Measurements from ENCODE around the gene C3orf85.

The C3orf85 gene

GRCh38 chr3:109161487-109162123 is 25.1 kb downstream of the C3orf85 start:
- H3K4me2 ChIP-seq, result no peak overlapping the region
- H3K36me3 ChIP-seq (ENCODE audit: insufficient read depth), result no peaks in the 10 kb centered on the region
- no peak overlapping the region for H3K27ac ChIP-seq
- no peak overlapping the region for H3K4me3 ChIP-seq (IDR thresholded peaks at IDR 0.05; ENCODE audit: insufficient read depth, low read depth, low read length)
- H2AFZ ChIP-seq (ENCODE audit: low read depth), result no peak overlapping the region
- TF ChIP-seq, protein P1, sequence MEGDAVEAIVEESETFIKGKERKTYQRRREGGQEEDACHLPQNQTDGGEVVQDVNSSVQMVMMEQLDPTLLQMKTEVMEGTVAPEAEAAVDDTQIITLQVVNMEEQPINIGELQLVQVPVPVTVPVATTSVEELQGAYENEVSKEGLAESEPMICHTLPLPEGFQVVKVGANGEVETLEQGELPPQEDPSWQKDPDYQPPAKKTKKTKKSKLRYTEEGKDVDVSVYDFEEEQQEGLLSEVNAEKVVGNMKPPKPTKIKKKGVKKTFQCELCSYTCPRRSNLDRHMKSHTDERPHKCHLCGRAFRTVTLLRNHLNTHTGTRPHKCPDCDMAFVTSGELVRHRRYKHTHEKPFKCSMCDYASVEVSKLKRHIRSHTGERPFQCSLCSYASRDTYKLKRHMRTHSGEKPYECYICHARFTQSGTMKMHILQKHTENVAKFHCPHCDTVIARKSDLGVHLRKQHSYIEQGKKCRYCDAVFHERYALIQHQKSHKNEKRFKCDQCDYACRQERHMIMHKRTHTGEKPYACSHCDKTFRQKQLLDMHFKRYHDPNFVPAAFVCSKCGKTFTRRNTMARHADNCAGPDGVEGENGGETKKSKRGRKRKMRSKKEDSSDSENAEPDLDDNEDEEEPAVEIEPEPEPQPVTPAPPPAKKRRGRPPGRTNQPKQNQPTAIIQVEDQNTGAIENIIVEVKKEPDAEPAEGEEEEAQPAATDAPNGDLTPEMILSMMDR (conservative IDR thresholded peaks at IDR 0.05; ENCODE audit: low read depth, low read length), result no peak
- H3K9ac ChIP-seq, result no peak overlapping the region
- H3K27me3 ChIP-seq (ENCODE audit: insufficient read depth, low read depth), result no peaks in the 10 kb centered on the region
- no peaks in the 10 kb centered on the region for H3K4me1 ChIP-seq (ENCODE audit: low read depth, poor library complexity, severe bottlenecking)
- H4K20me1 ChIP-seq (ENCODE audit: insufficient read depth), result no peaks in the 10 kb centered on the region
- no peaks in the 10 kb centered on the region for H3K79me2 ChIP-seq (ENCODE audit: insufficient read depth, low read depth)

- TF ChIP-seq, protein P1 (conservative IDR thresholded peaks at IDR 0.05; ENCODE audit: low read depth, low read length), result no peak
- no peak overlapping the region for H3K27ac ChIP-seq
These were observed 29.4 kb downstream of the C3orf85 start for GRCh38 chr3:109165905-109166304.

DNA sequence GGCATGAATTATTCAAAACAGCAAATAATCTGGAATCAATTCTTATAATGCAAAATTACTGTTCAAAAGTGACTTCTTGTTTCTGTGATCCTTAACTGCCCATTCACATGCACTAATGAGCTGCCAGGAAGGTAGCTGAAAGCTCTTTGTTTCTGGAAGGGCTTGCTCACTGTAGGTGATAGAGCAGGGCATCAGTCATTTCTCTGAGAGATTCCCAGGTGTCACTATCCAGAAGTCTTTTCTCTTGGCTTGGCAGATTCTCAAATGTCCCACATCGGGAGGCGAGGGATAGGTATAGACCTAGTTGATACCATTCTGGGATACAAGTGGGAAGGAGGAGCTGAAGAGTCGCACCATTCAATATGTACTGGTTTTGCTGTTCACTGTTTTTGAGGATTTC is 35.0 kb downstream of the C3orf85 start:
- no peaks in the 10 kb centered on the region for H3K79me2 ChIP-seq (ENCODE audit: insufficient read depth, low read depth)
- no peak overlapping the region for H3K9ac ChIP-seq
- H3K36me3 ChIP-seq (ENCODE audit: insufficient read depth), result no peaks in the 10 kb centered on the region
- no peak overlapping the region for H3K4me3 ChIP-seq (IDR thresholded peaks at IDR 0.05; ENCODE audit: insufficient read depth, low read depth, low read length)
- no peak overlapping the region for H2AFZ ChIP-seq (ENCODE audit: low read depth)
- H3K4me1 ChIP-seq (ENCODE audit: low read depth, poor library complexity, severe bottlenecking), result no peaks in the 10 kb centered on the region
- no peak overlapping the region for H3K27ac ChIP-seq
- no peaks in the 10 kb centered on the region for H3K27me3 ChIP-seq (ENCODE audit: insufficient read depth, low read depth)
- TF ChIP-seq, protein P1 (conservative IDR thresholded peaks at IDR 0.05; ENCODE audit: low read depth, low read length), result no peak
- no peaks in the 10 kb centered on the region for H4K20me1 ChIP-seq (ENCODE audit: insufficient read depth)
- no peak overlapping the region for H3K4me2 ChIP-seq

More at GRCh38 chr3:109165905-109166304, 29.4 kb downstream of the C3orf85 start:
- Histone ChIP-seq H3K4me2 (no peak overlapping the region), H3K27me3 (ENCODE audit: insufficient read depth, low read depth) (no peaks in the 10 kb centered on the region), H3K79me2 (ENCODE audit: insufficient read depth, low read depth) (no peaks in the 10 kb centered on the region), H3K4me3 (IDR thresholded peaks at IDR 0.05; ENCODE audit: insufficient read depth, low read depth, low read length) (no peak overlapping the region), H2AFZ (ENCODE audit: low read depth) (no peak overlapping the region), H3K4me1 (ENCODE audit: low read depth, poor library complexity, severe bottlenecking) (no peaks in the 10 kb centered on the region), H3K36me3 (ENCODE audit: insufficient read depth) (no peaks in the 10 kb centered on the region), H3K9ac (no peak overlapping the region), H4K20me1 (ENCODE audit: insufficient read depth) (no peaks in the 10 kb centered on the region)

DNA sequence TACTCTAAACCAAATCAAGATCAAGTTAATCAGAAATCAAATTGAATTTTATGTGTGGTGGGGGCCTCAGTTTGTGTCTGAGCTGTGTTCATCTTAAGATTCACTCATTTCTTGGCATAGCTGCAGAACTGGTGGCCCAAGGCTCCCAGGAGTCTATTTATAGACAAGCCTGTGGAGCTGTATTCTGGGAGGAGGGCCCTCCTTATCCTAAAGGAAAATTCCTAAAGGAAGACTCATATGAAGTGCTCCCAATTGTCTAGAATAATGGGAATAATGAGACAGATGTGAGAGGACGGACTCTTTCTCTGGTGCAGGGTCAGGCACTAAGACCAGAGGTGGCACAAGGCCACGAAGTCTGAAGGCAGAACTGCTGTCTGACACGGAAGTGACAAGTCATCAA is 38.9 kb downstream of the C3orf85 start:
- no peak overlapping the region for H3K4me2 ChIP-seq
- TF ChIP-seq, protein P1 (conservative IDR thresholded peaks at IDR 0.05; ENCODE audit: low read depth, low read length), result no peak
- H3K27ac ChIP-seq, result no peak overlapping the region
- no peak overlapping the region for H2AFZ ChIP-seq (ENCODE audit: low read depth)
- H3K4me3 ChIP-seq (IDR thresholded peaks at IDR 0.05; ENCODE audit: insufficient read depth, low read depth, low read length), result no peak overlapping the region
- no peak overlapping the region for H3K9ac ChIP-seq
- H3K36me3 ChIP-seq (ENCODE audit: insufficient read depth), result no peaks in the 10 kb centered on the region
- H3K27me3 ChIP-seq (ENCODE audit: insufficient read depth, low read depth), result no peaks in the 10 kb centered on the region
- no peaks in the 10 kb centered on the region for H3K79me2 ChIP-seq (ENCODE audit: insufficient read depth, low read depth)
- H3K4me1 ChIP-seq (ENCODE audit: low read depth, poor library complexity, severe bottlenecking), result no peaks in the 10 kb centered on the region
- no peaks in the 10 kb centered on the region for H4K20me1 ChIP-seq (ENCODE audit: insufficient read depth)
